Measurements from ENCODE around the gene ZNF532. TPM values are rescaled to one million over a fixed set of nuclear protein-coding genes. Genes with fewer than 3 reads are reported as not detected.

The ZNF532 gene
- total RNA-seq, 3 donors from 2014 or later: 55.5 to 71.7 (median 62.3) TPM

- TF ChIP-seq CTCF (IDR thresholded peaks at IDR 0.05): no peak
- peak in 1 of 3 donors; percentile 8 for TF ChIP-seq POLR2AphosphoS5 (IDR thresholded peaks at IDR 0.05)
- TF ChIP-seq POLR2A (IDR thresholded peaks at IDR 0.05): peak; percentile 19
- peaks cover 5 to 18% of the 10 kb centered on the region in 2 donors for H3K4me1 ChIP-seq
- H3K9me3 ChIP-seq: no peaks in the 10 kb centered on the region
- no peaks in the 10 kb centered on the region for H3K36me3 ChIP-seq
- H3K27ac ChIP-seq: peak overlapping the region; percentile 98
- DNase-seq (ENCODE audit: low spot score in 2 of 2): no peak
- intact Hi-C loops (cut with DNase I; ENCODE audit: low total_unique reads): no loop called here
- H3K27me3 ChIP-seq: no peaks in the 10 kb centered on the region
- H3K4me3 ChIP-seq: peak overlapping the region; percentile 47 to 79 (median 58)
These were observed 1.7 kb upstream of the ZNF532 start for GRCh38 chr18:58862851-58863538.

GRCh38 chr18:58863539-58864145 is 1.0 kb upstream of the ZNF532 start:
- Histone ChIP-seq H3K27me3 (no peaks in the 10 kb centered on the region), H3K4me1 (peaks cover 5 to 18% of the 10 kb centered on the region in 2 donors), H3K4me3 (peak overlapping the region; percentile 47 to 79 (median 58)), H3K27ac (peak overlapping the region; percentile 98), H3K36me3 (no peaks in the 10 kb centered on the region), H3K9me3 (no peaks in the 10 kb centered on the region)
- TF ChIP-seq CTCF (IDR thresholded peaks at IDR 0.05): no peak
- no peak for TF ChIP-seq POLR2AphosphoS5 (IDR thresholded peaks at IDR 0.05)
- no peak for TF ChIP-seq POLR2A (IDR thresholded peaks at IDR 0.05)
- intact Hi-C loops (cut with DNase I; ENCODE audit: low total_unique reads): no loop called here
- no peak for DNase-seq (ENCODE audit: low spot score in 2 of 2)

GRCh38 chr18:58865033-58865590 is 435 bp downstream of the ZNF532 start:
- intact Hi-C loops (cut with DNase I; ENCODE audit: low total_unique reads): no loop called here
- H3K4me3 ChIP-seq: peak overlapping the region in 2 of 3 donors; percentile 58 to 79
- TF ChIP-seq POLR2AphosphoS5 (IDR thresholded peaks at IDR 0.05) (no peak), POLR2A (IDR thresholded peaks at IDR 0.05) (no peak), CTCF (IDR thresholded peaks at IDR 0.05) (no peak)

GRCh38 chr18:58865701-58866065 is 1.0 kb downstream of the ZNF532 start:
- Histone ChIP-seq H3K4me1 (peaks cover 5 to 13% of the 10 kb centered on the region in 2 donors), H3K4me3 (peak overlapping the region in 1 of 3 donors; percentile 26), H3K9me3 (no peaks in the 10 kb centered on the region), H3K36me3 (no peaks in the 10 kb centered on the region), H3K27me3 (no peaks in the 10 kb centered on the region), H3K27ac (peak overlapping the region; percentile 98)
- no peak for TF ChIP-seq CTCF (IDR thresholded peaks at IDR 0.05)
- TF ChIP-seq POLR2A (IDR thresholded peaks at IDR 0.05): no peak
- no peak for TF ChIP-seq POLR2AphosphoS5 (IDR thresholded peaks at IDR 0.05)
- no peak for DNase-seq (ENCODE audit: low spot score in 2 of 2)
- intact Hi-C loops (cut with DNase I; ENCODE audit: low total_unique reads): no loop called here

More at GRCh38 chr18:58865033-58865590, 435 bp downstream of the ZNF532 start:
- H3K27me3 ChIP-seq: no peaks in the 10 kb centered on the region
- H3K27ac ChIP-seq: peak overlapping the region; percentile 98
- H3K36me3 ChIP-seq: no peaks in the 10 kb centered on the region
- H3K4me1 ChIP-seq: peaks cover 5 to 14% of the 10 kb centered on the region in 2 donors
- DNase-seq (ENCODE audit: low spot score in 2 of 2): no peak
- H3K9me3 ChIP-seq: no peaks in the 10 kb centered on the region
